OCI-M2 (cell line): ENCODE results near the gene CDH10.

Experiments used
- DNase-seq: peaks from one replicate; lab custom pipeline; 2025; ENCODE audit not compliant: unreplicated experiment; lab: John Stamatoyannopoulos, UW

Gene CDH10

GRCh38 chr5:24644761-24645160 is at the start of gene CDH10:
Gene CDH10 (minus strand): TSS chr5:24644978. CDS start chr5:24593490, 51,488 bp downstream.
- no peak for DNase-seq

- no peak for DNase-seq
Measured at GRCh38 chr5:24693609-24694008, 48.8 kb upstream of the CDH10 start.

DNA sequence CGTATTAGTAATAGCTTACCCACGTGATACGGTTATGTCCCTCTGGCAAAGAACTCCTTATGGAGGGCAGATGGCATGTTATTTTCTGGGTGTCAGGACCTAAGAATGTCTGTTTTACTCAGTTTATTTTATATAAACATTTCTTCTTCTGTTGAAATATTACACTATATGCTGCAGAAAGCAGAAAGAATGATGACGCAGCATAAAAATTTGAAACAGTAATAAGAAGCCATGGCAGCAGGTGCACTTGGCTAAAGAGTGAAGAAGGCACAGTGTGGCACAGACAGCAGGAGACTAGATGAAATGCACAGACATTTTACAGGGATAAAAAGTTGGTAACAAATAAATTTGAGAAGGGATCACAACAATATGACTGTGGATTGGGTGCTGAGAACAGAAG is 46.3 kb upstream of the CDH10 start:
- no peak for DNase-seq

DNA sequence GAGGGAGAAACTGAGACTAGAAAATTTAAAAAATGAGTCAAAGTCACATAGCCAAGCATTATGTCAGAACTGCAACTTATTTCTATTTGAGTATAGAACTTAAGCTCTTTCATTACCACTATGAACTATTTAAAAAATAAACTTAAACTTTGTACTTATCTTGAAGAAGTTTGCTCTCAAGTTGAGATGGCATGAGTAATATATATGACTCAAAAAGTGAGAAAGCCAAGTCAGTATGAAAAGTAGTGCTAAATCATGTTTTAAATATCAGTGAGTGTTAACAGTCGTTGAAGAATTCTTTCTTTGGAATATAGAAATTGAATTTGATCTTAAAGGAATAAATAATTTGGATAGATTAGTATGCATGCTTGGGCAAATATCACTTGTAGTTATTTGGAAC is 36.3 kb upstream of the CDH10 start:
- DNase-seq: no peak

DNA sequence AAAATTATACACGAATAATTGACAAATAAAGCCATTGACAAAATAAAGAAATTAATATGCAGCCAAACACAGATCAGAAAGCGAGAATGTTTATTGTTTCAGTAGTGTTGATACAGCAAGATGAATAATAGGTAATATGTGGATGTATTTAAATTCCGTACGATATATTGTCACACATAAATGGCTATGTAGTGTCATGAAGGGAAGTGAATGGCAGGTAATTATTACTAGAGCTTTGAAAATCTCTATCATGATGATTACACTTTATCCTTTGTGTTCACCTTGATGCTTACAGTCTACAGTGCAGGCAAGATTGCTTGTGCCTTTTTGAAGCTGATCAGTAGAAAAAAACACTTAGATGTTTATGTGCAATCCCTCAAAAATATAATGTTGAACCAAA is 23.3 kb upstream of the CDH10 start:
- no peak for DNase-seq

DNA sequence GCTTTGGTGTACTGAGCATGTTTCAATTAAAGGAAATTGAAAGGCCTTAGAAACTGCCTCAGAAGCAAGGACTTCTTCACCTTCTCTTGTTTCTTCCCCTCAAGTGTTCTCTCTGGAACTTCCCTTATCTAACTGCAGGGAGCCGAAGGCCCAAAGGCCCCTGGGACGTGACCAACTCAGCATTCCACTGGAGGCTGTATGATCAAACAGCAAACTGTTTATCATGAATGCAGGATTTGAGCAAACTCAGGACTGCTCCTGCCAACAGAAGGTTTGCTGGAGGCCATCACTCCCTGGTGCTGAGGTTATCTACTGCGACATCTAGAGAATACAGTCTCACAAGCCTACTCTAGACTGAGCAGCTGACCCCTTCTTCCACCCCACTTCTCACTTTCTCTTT is 4.8 kb upstream of the CDH10 start:
- no peak for DNase-seq

- no peak for DNase-seq
Measured at GRCh38 chr5:24646915-24647314, 2.1 kb upstream of the CDH10 start.

- no peak for DNase-seq
Measured at GRCh38 chr5:24645483-24645882, 705 bp upstream of the CDH10 start.

DNA sequence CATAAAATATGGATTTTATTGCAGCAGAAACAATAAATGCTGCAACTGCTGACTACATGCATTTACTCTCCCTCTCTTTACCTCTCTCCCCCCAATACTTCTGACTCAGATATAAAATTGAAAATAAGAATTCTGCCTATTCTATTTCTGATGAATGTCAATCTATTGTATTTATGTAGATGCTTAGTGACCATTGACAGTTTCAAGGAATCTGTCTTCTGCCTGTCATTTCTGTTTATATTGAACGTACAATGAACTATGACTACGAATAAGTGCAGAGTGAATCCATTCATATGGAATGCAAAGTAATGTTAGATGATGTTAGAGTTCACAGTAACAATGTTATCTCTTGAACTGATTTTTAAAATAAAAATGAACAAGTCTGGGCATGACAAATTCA is 898 bp downstream of the CDH10 start:
- no peak for DNase-seq

GRCh38 chr5:24643156-24643555 is 1.6 kb downstream of the CDH10 start:
- no peak for DNase-seq

GRCh38 chr5:24642022-24642421 is 2.8 kb downstream of the CDH10 start:
- no peak for DNase-seq

GRCh38 chr5:24635209-24635608 is 9.6 kb downstream of the CDH10 start:
- no peak for DNase-seq

- DNase-seq: peak; percentile 13
Measured at GRCh38 chr5:24633715-24634325, 11.0 kb downstream of the CDH10 start.

GRCh38 chr5:24632353-24632752 is 12.4 kb downstream of the CDH10 start:
- no peak for DNase-seq

DNA sequence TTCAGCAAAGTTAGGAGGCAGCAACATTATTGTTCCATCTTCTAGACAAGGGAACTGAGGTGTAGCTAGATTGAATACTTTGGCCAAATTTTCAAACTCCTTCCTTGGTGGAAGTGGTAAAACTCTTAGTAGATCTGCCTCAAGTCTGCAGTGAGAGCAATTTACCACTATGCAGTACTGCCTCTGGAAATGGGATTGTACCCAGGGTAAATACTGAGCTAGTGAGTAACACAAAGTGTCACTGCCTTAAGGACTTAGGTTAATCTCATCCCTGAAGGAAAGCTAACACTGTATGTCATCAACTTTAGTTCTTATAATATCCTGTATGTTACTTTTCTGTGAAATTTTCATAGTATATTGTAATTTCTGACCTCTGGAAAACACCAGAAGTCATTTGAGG is 13.9 kb downstream of the CDH10 start:
- DNase-seq: no peak

DNA sequence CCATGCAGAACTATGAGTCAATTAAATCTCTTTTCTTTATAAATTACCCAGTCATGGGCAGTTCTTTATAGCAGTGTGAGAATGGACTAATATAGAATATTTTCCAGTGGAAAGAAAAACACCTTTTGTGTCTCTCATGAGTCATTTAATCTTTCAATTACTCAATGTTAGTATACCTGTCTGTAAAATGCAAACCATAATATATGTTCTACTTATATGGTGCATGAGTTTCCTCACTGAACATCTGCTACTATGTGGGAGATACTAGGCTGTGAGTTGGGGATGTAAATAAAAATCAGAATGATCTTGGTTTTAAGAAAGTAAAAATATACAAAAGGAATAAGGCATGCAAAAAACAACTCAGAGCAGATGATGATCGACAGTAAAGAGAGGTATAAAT is 15.0 kb downstream of the CDH10 start:
- DNase-seq: no peak

DNA sequence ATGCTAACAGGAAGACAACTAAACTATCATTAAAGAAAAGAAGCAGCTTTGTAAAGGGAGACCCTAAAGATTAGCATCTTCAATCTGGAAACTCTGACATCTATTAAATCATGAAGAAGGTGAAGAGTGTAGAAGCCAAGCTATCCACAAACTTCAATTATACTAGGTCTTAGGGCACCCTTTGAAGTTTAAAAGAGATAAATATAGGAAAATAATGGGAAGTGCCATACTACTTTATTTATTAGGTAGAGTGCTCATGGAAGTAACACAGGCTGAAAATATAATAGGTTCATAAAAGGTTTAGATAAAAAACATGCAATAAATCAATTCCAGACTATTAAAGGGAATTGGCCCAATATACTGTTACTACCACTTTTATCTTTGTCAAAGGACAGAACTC is 19.9 kb downstream of the CDH10 start:
- DNase-seq: no peak

GRCh38 chr5:24623624-24624023 is 21.2 kb downstream of the CDH10 start:
- no peak for DNase-seq

DNA sequence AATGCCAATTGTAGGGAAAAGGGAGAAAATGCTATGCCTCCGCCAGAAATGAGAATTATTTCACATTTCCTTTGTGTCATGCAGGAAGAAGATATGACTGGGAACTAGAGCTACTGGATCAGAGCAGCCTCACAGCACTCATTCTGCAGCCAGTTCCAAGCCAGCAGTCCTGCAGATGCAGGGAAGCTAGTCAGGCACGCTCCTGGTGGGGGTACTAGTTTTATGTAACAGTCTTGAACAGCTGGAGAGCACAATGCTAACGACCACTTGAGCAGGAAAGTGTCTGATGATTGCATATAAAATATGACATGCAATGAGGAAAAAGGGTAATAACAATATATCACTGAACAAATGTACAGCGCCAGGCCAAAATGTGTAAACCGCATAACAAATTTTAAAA is 21.7 kb downstream of the CDH10 start:
- DNase-seq: no peak

DNA sequence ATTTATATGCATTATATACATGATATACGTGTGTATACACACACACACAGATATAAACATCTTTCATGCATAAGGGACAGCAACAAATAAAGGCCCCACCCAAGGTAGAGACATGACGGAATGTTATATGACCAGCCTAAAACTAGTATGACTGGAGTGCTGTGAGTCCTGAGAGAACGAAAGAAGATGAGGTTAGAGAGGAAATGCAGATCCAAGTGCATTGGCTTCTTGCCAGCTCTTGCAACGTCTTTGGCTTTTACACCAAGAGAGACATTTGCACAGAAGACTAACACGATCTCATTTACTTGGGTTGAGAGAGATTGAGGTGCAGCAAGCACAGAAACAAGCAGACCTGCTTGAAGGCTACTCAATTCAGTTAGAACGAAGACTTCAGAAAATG is 23.0 kb downstream of the CDH10 start:
- DNase-seq: no peak

GRCh38 chr5:24616566-24616965 is 28.2 kb downstream of the CDH10 start:
- no peak for DNase-seq

DNA sequence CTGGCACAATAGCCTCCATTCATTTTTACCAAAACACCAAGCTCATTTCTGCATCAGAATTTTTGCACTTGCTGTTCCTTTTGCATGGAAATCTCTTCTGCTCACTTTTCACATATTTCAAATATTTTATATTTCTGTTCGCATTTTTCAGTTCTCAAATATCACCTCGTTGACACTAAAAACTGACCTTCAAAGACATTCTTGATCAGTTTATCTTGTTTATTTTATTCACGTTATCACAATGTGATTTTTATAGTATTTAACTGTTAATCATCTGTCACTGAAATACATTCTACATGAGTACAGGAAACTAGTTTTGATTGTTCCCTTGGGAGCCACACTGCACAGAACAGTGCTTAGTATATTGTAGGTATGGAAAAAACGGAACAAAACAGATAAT is 29.6 kb downstream of the CDH10 start:
- DNase-seq: no peak

DNA sequence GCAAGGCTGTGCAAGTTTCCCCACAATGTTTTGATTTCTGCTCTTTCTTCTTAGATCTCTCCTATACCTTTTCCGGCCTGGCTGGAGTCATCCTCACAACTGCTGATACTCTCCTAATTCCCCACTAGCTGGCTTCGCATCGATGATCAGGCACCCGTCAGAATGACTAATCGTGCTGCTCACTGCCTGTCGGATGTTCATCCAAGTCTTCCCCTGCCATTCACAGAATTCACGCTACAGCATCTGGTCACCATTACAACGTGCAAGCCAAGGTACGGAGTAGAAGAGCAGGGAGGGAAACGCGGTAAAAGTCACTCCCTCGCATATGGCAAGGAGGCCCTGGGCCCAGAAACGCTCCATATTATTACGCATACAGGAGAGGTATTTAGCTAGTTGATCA is 35.1 kb downstream of the CDH10 start:
- no peak for DNase-seq

- DNase-seq: no peak
Measured at GRCh38 chr5:24606971-24607370, 37.8 kb downstream of the CDH10 start.
